Nephron (organoid): ENCODE results near the gene GLYAT.

Source experiments
- H3K27ac Mint-ChIP-seq, 3 experiments: 2 replicates each; pipeline ENCODE4 v1.8.0; 2020; ENCODE audit warnings: mixed read lengths in 3 of 3, mild to moderate bottlenecking in 2 of 3, moderate library complexity in 1 of 3
- H3K27me3 Mint-ChIP-seq: 2 replicates; pipeline ENCODE4 v1.8.0; 2021; ENCODE audit warnings: low read depth, mild to moderate bottlenecking, moderate library complexity, mixed read lengths
- H3K36me3 Mint-ChIP-seq: 2 replicates; pipeline ENCODE4 v1.8.0; 2020; ENCODE audit warnings: low read depth, mixed read lengths
- H3K4me1 Mint-ChIP-seq: 2 replicates; pipeline ENCODE4 v1.8.0; 2020; ENCODE audit warnings: mixed read lengths
- H3K4me3 Mint-ChIP-seq, 3 experiments: 2 replicates each; pipeline ENCODE4 v1.8.0; 2020; ENCODE audit warnings: mild to moderate bottlenecking in 3 of 3, mixed read lengths in 3 of 3, moderate library complexity in 2 of 3
- H3K9me3 Mint-ChIP-seq: 2 replicates; pipeline ENCODE4 v1.8.0; 2020; ENCODE audit warnings: mixed read lengths
- CTCF ChIP-seq, 3 experiments: fragments of 200-600 bp; sonication (generic); IDR thresholded peaks; one replicate each; pipeline ENCODE4 v1.5.0; 2021; ENCODE audit warnings: antibody characterized with exemption in 3 of 3; ENCODE audit not compliant: unreplicated experiment in 3 of 3

GLYAT gene

GRCh38 chr11:58770166-58770565 is 38.4 kb upstream of the GLYAT start:
- no peak for TF ChIP-seq CTCF (IDR thresholded peaks at IDR 0.05; ENCODE audit: unreplicated experiment in 3 of 3)
- Mint-ChIP-seq H3K4me3 (no peak overlapping the region), H3K4me1 (peaks cover 7% of the 10 kb centered on the region), H3K27me3 (no peaks in the 10 kb centered on the region), H3K9me3 (peaks cover 2% of the 10 kb centered on the region), H3K27ac (no peak overlapping the region), H3K36me3 (no peaks in the 10 kb centered on the region)

- no peak overlapping the region for H3K4me3 Mint-ChIP-seq
- no peaks in the 10 kb centered on the region for H3K36me3 Mint-ChIP-seq
- no peak for TF ChIP-seq CTCF (IDR thresholded peaks at IDR 0.05; ENCODE audit: unreplicated experiment in 3 of 3)
- no peaks in the 10 kb centered on the region for H3K27me3 Mint-ChIP-seq
- H3K9me3 Mint-ChIP-seq, result peaks cover 2% of the 10 kb centered on the region
- peaks cover 7% of the 10 kb centered on the region for H3K4me1 Mint-ChIP-seq
- H3K27ac Mint-ChIP-seq, result peak overlapping the region in 1 of 3 experiments; percentile 51
These were observed 37.6 kb upstream of the GLYAT start for GRCh38 chr11:58769308-58769707.

GRCh38 chr11:58768137-58768536 is 36.4 kb upstream of the GLYAT start:
- Mint-ChIP-seq H3K27me3 (no peaks in the 10 kb centered on the region), H3K9me3 (peaks cover 2% of the 10 kb centered on the region), H3K4me3 (no peak overlapping the region), H3K36me3 (no peaks in the 10 kb centered on the region), H3K27ac (peak overlapping the region in 2 of 3 experiments; percentile 10 to 90), H3K4me1 (peaks cover 7% of the 10 kb centered on the region)
- TF ChIP-seq CTCF (IDR thresholded peaks at IDR 0.05; ENCODE audit: unreplicated experiment in 3 of 3), result no peak

- no peak for TF ChIP-seq CTCF (IDR thresholded peaks at IDR 0.05; ENCODE audit: unreplicated experiment in 3 of 3)
- Mint-ChIP-seq H3K4me1 (peaks cover 14% of the 10 kb centered on the region), H3K4me3 (no peak overlapping the region), H3K36me3 (no peaks in the 10 kb centered on the region), H3K27ac (peak overlapping the region in 2 of 3 experiments; percentile 66 to 74), H3K27me3 (no peaks in the 10 kb centered on the region), H3K9me3 (no peaks in the 10 kb centered on the region)
These were observed 33.3 kb upstream of the GLYAT start for GRCh38 chr11:58765078-58765477.

GRCh38 chr11:58763120-58763490 is 31.4 kb upstream of the GLYAT start:
- H3K27me3 Mint-ChIP-seq, result no peaks in the 10 kb centered on the region
- H3K4me3 Mint-ChIP-seq, result no peak overlapping the region
- H3K9me3 Mint-ChIP-seq, result no peaks in the 10 kb centered on the region
- no peaks in the 10 kb centered on the region for H3K36me3 Mint-ChIP-seq
- H3K27ac Mint-ChIP-seq, result peak overlapping the region; percentile 86 to 94 (median 90)
- no peak for TF ChIP-seq CTCF (IDR thresholded peaks at IDR 0.05; ENCODE audit: unreplicated experiment in 3 of 3)
- H3K4me1 Mint-ChIP-seq, result peaks cover 8% of the 10 kb centered on the region

- no peaks in the 10 kb centered on the region for H3K9me3 Mint-ChIP-seq
- no peaks in the 10 kb centered on the region for H3K36me3 Mint-ChIP-seq
- TF ChIP-seq CTCF (IDR thresholded peaks at IDR 0.05; ENCODE audit: unreplicated experiment in 3 of 3), result no peak
- peak overlapping the region in 1 of 3 experiments; percentile 2 for H3K4me3 Mint-ChIP-seq
- H3K27me3 Mint-ChIP-seq, result no peaks in the 10 kb centered on the region
- peak overlapping the region; percentile 86 to 94 (median 90) for H3K27ac Mint-ChIP-seq
- peaks cover 7% of the 10 kb centered on the region for H3K4me1 Mint-ChIP-seq
These were observed 30.8 kb upstream of the GLYAT start for GRCh38 chr11:58762284-58763119.
